NCI-H460 (cell line): ENCODE measurements around the gene TOM1L2. TPM values are rescaled to one million over a fixed set of nuclear protein-coding genes. Genes with fewer than 3 reads are reported as not detected.
"Not testable (repeated sequence)": the region's sequence is repeated elsewhere in the genome, so short reads cannot be mapped to it uniquely, and the experiment has no call there.

ENCODE experiments used
- DNase-seq: peaks from one replicate; pipeline ENCODE4 v3.0.0-alpha.2; 2016; ENCODE audit warnings: low read depth; ENCODE audit errors: extremely low read depth
- total RNA-seq: library from RNA; depleted of rRNA; stranded (reverse); fragments of >200 nt; shearing (Covaris generic); gene quantifications from 2 replicates; pipeline ENCODE4 v1.2.3, GENCODE V29; 2014

The TOM1L2 gene
- total RNA-seq, 1 experiment from 2014 or later = 9.7 TPM

DNA sequence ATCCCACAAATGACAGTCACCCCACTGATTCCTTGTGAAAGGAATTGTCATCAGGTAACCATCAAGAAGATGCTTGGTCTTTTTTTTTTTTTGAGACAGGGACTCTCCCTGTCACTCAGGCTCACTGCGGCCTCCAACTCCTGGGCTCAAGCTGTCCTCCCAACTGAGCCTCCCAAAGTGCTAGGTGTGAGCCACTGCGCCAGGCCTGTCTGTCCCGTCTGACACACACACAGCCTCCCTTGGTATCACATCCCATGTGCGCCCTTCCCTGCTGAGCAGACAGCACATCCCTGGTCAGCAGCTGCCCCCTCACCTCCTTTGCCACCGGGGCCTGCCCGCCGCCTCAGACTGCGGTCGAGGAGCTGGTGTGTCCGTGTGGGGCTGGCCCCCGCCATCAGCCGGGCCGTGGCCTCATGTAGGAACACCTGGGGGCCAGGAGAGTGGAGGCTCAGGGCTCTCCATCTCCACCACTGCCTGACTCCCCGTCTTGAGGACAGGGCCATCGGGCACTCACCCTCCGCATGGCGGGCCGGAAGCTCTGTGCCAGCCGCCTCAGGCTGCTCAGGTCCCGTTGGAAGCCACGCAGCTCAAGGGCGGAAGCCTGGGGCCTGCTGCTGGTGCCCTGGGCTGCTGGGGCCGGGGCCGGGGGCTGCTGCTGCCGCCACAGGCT is 159.0 kb downstream of the TOM1L2 start:
- no peak for DNase-seq

DNA sequence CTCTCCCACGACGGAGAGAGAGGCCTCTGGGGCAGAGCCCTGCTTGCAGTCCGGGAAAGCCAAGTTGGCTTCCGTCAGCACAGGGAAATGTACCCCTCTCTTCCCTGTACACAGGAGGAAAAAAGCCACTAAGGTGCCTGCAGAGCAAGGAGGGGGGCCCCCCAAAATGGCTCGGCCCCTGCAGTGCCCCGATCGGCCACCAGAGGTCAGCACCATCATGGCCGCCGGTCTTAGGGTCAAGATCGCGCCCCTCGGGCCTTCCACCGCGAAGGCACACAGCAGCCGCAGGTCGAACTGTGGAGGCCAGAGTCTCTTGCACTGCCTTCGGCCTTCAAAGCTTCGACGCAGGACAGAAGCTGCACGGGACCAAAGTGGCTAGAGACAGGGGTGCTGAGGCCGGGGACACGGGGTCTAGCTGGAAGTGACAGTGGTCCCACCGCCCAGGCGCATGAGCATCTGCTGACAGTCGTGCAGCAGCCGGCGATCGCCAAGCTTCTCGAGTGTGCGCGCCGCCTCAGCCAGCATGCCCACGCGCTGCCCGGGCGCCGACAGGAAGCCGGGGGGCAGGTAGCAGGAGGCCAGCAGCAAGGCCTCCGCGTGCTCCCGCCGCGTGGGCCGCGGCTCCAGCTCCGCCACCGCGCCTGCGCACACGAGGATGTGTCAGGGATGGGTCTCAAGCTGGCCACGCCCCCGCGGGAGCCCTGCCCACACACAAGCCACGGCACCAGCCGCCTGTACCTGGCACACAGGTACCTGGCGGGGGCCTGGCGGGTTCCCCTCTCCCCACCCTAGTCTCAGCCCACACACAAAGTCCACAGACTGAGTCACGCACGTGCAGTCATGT is 159.8 kb downstream of the TOM1L2 start:
- DNase-seq = no peak

DNA sequence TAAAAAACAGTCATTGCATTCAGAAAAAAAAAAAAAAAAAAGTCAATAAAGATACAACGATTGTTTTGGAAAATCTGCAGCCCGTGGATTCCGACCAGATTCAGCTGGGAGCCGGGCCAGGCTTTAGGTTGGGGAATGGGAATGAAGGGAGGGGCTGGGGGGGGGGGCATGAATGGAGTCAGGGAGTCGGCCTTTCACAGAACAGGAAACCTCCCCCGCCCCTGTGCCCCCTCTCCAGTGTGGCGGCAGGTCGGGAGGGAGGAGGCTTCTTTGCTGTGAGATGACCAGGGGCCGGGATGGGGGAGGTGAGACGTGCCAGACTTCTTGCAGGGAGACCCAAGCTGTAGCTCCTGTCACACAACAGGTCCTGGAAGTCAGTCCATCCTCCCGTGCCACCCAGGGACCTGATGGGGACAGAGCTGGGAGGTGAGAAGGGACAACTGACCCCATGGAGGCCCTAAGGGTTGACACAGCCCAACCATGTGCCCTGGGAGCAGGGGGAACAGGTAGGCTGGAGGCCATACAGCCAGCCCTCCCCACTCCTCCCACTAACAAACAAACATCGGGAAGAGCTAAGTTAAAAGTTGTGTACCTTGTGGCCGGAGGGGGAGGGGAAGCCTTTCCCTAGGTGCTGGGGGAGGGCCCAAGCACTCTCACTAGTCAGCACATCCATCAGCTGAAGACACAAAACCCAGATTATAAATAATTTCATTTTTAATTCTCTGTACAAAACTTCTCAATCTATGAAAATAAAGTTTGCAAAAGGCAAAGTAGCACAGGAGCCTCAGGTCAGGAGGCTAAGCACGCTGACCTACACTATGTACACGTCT is 160.6 kb downstream of the TOM1L2 start:
- DNase-seq = no peak

DNA sequence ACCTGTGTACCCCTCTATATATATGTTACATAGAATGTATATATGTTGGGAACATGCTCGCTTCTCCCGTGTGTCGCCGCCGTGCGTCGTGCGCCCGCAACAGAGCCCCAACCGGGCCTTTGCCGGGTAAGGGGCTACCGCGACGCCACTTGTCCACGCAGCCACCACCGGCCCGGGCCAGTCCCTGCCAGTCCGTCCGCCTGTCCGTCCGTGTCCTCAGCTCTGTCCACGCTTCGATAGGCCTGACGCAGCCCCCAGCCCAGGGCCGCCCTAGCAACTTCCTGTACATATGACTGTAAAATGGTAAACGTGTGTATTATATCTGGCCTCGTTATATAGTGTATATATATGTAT is 161.3 kb downstream of the TOM1L2 start:
- no peak for DNase-seq

DNA sequence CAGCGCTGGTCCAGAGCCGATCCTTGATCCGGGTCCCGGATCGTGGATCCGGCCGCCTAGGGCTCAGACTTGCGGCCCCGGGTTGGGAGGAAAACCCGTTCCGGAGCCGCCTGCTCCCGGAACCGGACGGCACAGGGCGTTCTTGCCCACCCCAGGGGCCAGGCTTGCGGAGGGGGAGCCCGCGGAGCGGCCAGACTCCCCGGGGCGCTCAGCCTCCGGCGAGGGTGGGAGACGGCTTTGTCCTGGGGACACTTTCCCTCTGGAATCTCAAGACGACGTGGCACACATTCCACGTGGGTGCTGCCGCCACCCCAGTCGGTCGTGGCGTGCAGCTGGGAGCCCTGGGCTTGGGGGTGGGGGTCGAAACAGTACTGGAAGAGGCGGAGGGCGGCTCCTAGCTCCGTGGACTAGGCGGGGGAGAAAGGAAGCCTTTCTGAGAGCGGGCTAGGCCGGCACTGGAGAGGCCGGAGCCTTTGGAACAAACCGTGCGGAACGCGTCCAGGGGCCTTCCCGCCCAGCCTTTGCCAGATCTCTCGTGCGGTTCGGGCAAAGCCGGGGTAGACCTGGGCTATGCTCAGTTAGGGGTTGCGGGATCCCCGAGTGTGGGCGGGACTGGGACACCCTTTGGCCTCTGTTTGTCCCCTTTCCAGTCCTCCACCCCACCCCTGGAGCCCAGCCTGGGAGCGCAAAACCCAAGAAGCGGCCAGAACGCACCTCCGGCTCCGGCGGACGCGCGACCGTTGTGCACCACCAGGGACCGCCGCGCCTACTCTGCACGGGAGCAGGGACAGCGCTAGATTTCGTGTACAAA is 161.9 kb downstream of the TOM1L2 start:
- DNase-seq = no peak

DNA sequence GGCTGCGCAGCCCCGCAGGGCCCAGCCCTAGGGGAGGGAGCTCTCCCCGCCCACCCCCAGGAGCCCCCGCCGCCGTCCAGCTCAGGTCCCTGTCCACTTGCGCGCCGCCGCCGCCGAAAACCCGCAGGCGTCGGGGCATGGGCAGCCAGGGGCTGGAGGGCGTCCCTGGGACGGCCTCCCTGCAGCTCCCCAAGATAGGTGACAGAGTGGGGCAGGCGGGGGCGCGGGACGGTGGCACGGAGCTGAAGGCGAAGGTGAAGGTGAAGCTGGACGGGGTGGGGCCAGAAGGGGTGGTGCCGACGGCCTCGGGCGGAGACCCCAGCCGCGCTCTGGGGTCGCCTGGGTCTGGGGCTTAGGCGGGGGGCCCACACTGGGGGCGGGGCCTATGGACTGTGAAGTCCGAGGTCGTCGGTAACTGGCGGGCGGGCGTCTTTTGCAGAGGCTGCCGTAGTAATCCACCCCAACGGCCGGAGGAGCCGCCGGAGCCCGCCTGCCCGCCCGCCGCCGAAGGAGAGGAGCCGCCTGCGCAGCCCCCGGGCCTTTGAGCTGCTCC is 162.6 kb downstream of the TOM1L2 start:
- no peak for DNase-seq

DNA sequence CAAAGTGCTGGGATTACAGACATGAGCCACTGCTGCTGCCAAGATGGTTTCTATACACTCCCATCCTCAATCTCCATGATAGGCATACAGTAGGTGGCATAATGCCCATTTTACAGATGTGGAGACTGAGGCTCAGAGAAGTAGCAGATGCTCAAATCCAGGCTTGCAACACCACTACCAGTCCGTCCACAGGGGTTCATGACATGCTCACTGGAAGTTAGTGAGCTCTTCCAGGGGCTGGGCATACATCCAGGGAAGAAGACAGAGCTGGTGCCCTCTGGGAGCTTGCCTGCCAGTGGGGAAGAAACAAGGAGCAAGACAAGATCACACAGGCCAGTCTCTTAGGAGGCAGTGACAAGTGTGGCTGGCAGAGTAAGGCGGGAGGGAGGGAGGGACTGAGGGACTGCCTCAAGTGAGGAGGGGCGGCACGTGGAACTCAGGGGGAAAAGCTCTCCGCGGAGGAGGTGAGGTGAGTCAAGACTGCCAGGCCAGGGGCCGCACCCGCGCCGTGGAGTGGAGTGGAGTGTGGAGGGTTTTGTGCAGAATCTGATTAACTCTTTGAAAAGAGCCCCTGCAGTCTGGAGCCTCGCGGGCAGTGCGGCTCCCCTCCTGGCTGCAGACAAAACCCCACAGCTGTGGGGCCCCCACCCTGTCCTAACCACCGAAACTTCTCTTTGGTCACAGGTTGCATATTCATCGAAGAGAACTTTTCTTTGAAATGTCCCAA is 163.3 kb downstream of the TOM1L2 start:
- DNase-seq = no peak

DNA sequence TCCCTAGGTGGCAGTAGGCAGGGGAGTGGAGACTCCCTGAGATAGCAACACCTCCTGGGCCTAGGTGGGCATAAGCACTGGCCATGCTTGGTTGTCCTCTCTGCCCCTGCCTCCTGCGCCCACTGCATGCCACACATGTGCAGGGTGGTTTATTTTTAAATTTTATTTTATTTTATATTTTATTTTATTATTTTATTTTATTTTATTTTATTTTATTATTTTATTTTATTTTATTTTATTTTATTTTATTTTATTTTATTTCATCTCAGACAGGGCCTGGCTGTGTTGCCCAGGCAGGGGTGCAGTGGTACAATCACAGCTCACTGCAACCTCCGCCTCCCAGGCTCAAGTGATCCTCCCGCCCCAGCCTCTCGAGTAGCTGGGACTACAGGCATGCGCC is 164.0 kb downstream of the TOM1L2 start:
- not testable (repeated sequence) for DNase-seq

DNA sequence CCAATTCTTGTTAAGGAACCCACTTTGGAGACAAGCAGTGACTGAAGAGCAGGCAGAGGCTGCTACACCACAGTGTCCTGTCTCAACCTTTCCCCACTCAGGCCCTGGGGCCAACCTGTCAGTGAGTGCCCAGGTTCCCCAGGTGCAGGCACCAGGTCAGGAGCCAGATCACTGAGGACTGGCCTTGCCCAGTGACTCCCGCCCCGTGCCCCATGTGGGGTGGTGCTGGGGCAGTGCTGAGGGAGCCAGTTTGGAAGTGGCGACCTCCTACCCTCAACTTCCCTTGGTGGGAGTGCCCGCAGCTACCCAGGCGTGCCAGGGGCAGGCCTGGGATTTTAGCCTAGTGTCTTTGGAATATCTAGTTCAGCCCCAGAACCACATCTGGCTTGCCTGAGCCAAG is 164.8 kb downstream of the TOM1L2 start:
- DNase-seq = no peak

DNA sequence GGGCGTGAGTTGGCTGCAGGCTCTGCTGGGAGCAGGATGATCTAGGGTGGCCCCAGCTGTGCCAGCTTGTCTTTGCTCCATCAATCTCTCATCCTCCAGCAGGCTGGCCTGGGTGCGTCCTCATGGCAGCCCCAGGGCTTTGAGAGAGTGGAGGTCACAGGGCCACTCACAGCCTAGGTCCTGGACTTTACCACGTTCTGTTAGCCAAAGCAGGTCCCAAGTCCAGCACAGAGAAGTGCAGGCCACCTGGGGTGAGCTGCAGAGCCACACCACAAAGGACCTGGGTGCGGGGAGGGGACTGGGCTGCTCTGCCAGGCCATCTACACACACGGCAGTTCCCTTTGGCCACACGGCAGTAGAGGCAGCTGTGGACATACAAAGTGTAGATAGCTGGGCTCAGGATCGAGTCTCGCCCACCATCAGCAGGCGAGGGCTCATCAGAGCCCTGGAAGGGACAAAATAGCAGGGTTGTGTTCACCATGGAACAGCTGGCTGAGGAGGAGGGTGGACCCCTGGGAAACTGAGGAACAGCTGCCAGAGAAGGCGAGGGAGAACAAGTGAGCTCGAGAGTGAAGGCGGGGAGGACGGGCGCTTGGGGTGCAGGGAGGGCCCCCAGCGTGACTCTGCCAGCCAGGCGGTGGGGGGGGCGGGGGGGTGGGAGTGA is 165.5 kb downstream of the TOM1L2 start:
- no peak for DNase-seq

DNA sequence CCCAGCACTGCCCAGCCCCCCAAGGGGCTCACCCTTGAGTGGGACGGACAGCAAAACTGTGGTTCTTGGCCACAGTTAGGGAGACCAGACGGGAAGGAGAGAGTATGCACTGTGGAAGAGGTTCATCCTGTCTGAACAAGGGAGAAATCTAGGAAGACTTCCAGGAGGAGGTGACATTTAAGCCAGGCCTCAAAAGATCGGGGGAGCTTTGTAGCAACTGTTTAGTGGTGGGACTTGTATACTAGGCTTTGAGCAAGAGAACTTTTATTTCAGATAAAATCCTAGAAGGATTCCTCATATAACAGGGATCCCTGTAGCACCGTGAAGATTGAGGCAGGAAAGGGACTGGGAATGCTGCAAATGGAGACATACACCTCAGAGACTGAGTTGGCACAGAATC is 166.2 kb downstream of the TOM1L2 start:
- DNase-seq = no peak

DNA sequence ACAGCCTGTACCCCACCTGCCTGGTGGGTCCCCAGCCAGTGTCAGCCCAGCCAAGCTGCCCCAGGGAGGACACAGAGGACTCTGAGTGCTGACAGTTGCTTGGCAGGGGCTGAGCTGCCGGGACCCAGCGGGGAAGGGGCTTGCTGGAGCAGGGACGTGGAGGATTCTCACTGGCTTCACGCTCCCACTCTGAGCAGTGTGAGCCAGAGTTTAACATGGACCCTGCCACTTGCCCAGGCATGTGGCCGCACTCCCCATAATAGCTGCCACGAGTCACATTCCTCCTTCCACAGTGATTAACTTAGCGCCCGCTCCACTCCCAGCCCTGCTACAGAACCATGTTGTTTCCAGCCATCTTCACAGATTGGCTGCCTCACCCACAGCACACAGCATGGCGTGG is 166.6 kb downstream of the TOM1L2 start:
- no peak for DNase-seq

DNA sequence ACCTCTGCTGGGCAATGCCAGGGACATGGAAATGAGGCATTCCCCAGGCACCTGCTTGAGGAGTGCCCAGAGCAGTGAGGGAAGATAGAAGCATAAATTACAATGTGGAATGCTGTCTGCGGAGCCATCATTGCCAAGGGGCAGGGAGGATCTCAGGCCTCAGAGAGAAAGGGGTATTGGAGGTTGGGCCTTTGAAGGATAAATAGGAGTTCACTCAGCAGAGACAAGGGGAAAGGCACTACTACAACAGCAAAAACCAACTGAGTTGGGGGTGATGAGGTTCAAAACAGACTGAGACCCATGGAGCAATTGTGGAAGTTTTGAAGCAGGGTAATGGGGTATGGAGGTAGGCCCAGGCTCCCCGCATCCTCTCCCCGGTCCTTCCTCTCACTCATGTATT is 168.2 kb downstream of the TOM1L2 start:
- no peak for DNase-seq

DNA sequence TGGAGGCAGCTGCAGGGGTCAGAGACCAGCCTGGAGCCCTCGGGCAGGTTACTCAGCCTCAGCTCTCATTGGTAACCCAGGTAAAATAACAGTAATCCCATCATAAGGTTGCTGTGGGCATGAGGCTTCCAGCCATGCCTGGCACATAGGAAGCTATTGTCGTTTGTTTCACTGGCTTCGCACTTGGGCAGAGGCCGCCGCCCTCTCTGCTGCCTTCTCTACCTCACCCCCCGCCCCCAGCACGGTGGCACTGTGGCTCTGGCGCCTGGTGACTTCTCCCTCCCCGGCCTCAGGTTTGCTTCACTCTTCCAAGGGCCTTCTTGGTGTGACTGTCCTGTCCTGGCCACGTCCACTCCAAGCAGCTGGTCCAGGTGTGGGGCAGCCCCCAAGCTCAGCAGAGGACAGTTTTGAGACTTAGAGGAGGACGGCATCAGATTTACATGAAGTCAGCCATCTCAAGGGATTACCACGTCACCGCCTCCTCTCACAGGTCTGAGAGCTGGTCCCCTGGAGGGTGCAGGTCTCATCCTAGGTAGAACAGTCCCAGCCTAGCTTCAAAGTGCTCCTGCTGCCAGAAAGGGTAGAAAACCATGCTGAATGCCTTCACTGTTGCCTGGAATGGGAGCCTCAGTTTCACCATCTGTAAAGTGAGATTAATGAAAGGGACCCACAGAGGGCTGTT is 170.3 kb downstream of the TOM1L2 start:
- DNase-seq = no peak

DNA sequence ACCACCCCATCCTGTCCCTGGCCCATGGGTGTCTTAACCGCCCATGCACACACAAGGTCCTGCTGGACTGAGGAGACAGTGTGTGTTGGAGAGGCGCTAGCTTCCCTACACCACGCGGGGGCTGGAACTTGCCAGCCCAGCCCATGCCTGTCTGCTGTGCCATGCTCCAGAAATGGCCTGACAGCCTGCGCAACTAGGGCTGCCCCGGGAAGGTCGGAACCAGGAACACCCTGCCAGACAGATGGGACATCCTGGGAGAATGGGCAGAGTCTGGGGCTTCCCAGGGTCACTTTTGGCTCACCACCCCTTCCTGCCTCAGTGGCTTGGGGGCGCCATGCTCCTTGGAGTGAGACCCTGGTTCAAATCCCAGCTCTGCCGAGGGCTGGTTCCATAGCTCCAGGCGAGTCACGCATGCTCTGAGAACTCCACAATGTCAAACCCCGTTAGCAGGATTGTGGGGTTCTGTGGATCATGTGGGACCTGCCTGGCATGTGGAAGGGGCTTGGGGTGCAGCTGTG is 171.6 kb downstream of the TOM1L2 start:
- no peak for DNase-seq

DNA sequence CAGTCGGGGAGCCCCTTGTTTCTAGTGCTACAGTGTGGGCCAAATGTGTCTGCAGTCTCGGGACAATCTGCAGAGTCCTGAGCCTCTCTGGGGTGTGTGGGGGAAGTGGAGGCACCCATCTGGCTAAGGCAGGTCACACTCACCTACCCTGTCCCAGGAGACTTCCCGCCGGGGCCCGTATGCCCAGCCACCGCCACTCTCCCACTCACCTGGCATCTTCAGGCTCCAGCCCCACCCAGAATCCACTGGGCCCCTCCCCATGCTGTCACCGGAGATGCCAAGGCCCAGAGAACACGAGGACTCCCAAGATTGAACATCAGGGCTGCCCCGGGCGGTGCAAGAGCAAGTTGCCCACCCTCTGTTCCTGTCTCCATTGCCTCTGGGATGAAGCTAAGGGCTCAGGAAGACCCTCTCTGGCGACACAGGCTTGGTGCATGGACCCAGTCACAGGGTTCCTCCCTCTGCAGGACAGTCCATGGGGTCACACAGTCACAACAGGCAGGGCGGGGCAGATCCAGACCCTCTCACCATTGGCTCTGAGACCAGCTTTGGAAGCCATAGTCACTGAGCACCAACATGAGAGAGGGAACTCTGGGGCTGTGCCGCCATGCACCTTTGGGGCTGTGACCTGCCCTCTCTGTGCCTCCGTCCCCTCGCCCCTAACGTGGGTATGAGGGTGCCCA is 173.5 kb downstream of the TOM1L2 start:
- no peak for DNase-seq

DNA sequence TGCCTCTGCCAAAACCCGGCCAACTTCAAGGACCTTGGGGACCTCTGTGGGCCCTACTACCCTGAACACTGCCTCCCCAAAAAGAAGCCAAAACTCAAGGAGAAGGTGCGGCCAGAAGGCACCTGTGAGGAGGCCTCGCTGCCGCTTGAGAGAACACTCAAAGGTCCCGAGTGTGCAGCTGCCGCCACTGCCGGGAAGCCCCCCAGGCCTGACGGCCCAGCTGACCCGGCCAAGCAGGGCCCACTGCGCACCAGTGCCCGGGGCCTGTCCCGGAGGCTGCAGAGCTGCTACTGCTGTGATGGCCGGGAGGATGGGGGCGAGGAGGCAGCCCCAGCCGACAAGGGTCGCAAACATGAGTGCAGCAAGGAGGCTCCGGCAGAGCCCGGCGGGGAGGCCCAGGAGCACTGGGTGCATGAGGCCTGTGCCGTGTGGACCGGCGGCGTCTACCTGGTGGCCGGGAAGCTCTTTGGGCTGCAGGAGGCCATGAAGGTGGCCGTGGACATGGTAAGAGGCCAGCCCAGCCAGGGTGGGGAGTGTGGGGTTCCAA is 174.1 kb downstream of the TOM1L2 start:
- DNase-seq = no peak
